H9 (cell line): ENCODE measurements around the gene PMIS2. TPM values are rescaled to one million over a fixed set of nuclear protein-coding genes. Genes with fewer than 3 reads are reported as not detected.

Experiments used
- DNase-seq: peaks from one replicate; pipeline ENCODE4 v3.0.0-alpha.2; 2017
- H2AFZ ChIP-seq: one replicate; pipeline ENCODE4 v1.6.1; 2013; ENCODE audit warnings: mild to moderate bottlenecking, low read length, control low read depth, moderate library complexity
- H2AK5ac ChIP-seq: 2 replicates; pipeline ENCODE4 v1.6.1; 2013; ENCODE audit warnings: low read length, control low read depth, mixed read lengths; ENCODE audit not compliant: insufficient read length
- H2BK120ac ChIP-seq: one replicate; pipeline ENCODE4 v1.6.1; 2013; ENCODE audit warnings: low read depth, mild to moderate bottlenecking, low read length, control low read depth, inconsistent platforms; ENCODE audit not compliant: poor library complexity, severe bottlenecking
- H2BK12ac ChIP-seq: 2 replicates; pipeline ENCODE4 v1.6.1; 2013; ENCODE audit warnings: low read length, control low read depth, mixed read lengths, low read depth; ENCODE audit not compliant: insufficient read length
- H2BK15ac ChIP-seq: 2 replicates; pipeline ENCODE4 v1.6.1; 2013; ENCODE audit warnings: low read depth, low read length, control low read depth
- H2BK20ac ChIP-seq: one replicate; pipeline ENCODE4 v1.6.1; 2013; ENCODE audit warnings: low read depth, mild to moderate bottlenecking, low read length, control low read depth, inconsistent platforms; ENCODE audit not compliant: poor library complexity, severe bottlenecking
- H2BK5ac ChIP-seq: 2 replicates; pipeline ENCODE4 v1.6.1; 2013; ENCODE audit warnings: low read length, control low read depth, mixed read lengths; ENCODE audit not compliant: insufficient read length
- H3K14ac ChIP-seq: 2 replicates; pipeline ENCODE4 v1.6.1; 2013; ENCODE audit warnings: low read length, control low read depth; ENCODE audit not compliant: insufficient read depth
- H3K18ac ChIP-seq: 2 replicates; pipeline ENCODE4 v1.6.1; 2013; ENCODE audit warnings: low read depth, mild to moderate bottlenecking, mixed read lengths, low read length, control low read depth; ENCODE audit not compliant: insufficient read length
- H3K23ac ChIP-seq: 2 replicates; pipeline ENCODE4 v1.6.1; 2013; ENCODE audit warnings: low read length, control low read depth, mixed read lengths, low read depth; ENCODE audit not compliant: insufficient read length
- H3K23me2 ChIP-seq: 2 replicates; pipeline ENCODE4 v1.6.1; 2013; ENCODE audit warnings: low read depth, mild to moderate bottlenecking, mixed read lengths, low read length, control low read depth; ENCODE audit not compliant: insufficient read length, poor library complexity, severe bottlenecking
- H3K27ac ChIP-seq: 2 replicates; pipeline ENCODE4 v1.5.1; 2013; ENCODE audit warnings: low read length, control low read depth, mixed read lengths, low read depth; ENCODE audit not compliant: insufficient read length
- H3K27me3 ChIP-seq: 2 replicates; pipeline ENCODE4 v1.6.1; 2013; ENCODE audit warnings: low read length, control low read depth, inconsistent platforms; ENCODE audit not compliant: insufficient read depth
- H3K4ac ChIP-seq: 2 replicates; pipeline ENCODE4 v1.6.1; 2013; ENCODE audit warnings: low read depth, mild to moderate bottlenecking, control low read depth, inconsistent platforms, low read length, moderate library complexity
- H3K4me1 ChIP-seq: 2 replicates; pipeline ENCODE4 v1.6.1; 2013; ENCODE audit warnings: low read length, control low read depth, inconsistent platforms; ENCODE audit not compliant: insufficient read depth
- H3K4me2 ChIP-seq: 2 replicates; pipeline ENCODE4 v1.6.1; 2013; ENCODE audit warnings: low read length, control low read depth, mixed read lengths; ENCODE audit not compliant: insufficient read length, insufficient read depth
- H3K56ac ChIP-seq: 2 replicates; pipeline ENCODE4 v1.6.1; 2013; ENCODE audit warnings: low read depth, mild to moderate bottlenecking, mixed read lengths, low read length, control low read depth; ENCODE audit not compliant: insufficient read length
- H3K79me1 ChIP-seq: 2 replicates; pipeline ENCODE4 v1.6.1; 2013; ENCODE audit warnings: low read depth, mild to moderate bottlenecking, moderate library complexity, low read length, control low read depth, inconsistent platforms; ENCODE audit not compliant: insufficient read depth, poor library complexity, severe bottlenecking
- H3K79me2 ChIP-seq: 2 replicates; pipeline ENCODE4 v1.6.1; 2013; ENCODE audit warnings: low read length, control low read depth, inconsistent platforms; ENCODE audit not compliant: insufficient read depth
- H3K9ac ChIP-seq: 2 replicates; pipeline ENCODE4 v1.6.1; 2013; ENCODE audit warnings: low read length, control low read depth, mixed read lengths; ENCODE audit not compliant: insufficient read length; ENCODE audit errors: extremely low read depth
- H3K9me3 ChIP-seq: one replicate; pipeline ENCODE4 v1.6.1; 2013; ENCODE audit warnings: low read depth, low read length, inconsistent platforms; ENCODE audit not compliant: control insufficient read depth
- H3T11ph ChIP-seq: one replicate; pipeline ENCODE4 v1.6.1; 2013; ENCODE audit warnings: mild to moderate bottlenecking, low read length, control low read depth, inconsistent platforms
- H4K20me1 ChIP-seq: one replicate; pipeline ENCODE4 v1.6.1; 2013; ENCODE audit not compliant: control insufficient read depth, insufficient read length, insufficient read depth
- H4K5ac ChIP-seq: 2 replicates; pipeline ENCODE4 v1.6.1; 2013; ENCODE audit warnings: low read depth, mild to moderate bottlenecking, mixed read lengths, low read length, control low read depth; ENCODE audit not compliant: insufficient read length
- H4K8ac ChIP-seq: replicated peaks from 2 replicates; pipeline ENCODE4 v1.6.1; 2013; ENCODE audit warnings: low read length, control low read depth, mixed read lengths, low read depth; ENCODE audit not compliant: insufficient read length
- H4K91ac ChIP-seq: 2 replicates; pipeline ENCODE4 v1.6.1; 2013; ENCODE audit warnings: low read depth, mild to moderate bottlenecking, moderate library complexity, mixed read lengths, low read length, control low read depth; ENCODE audit not compliant: insufficient read length
- H3K27ac Mint-ChIP-seq, 3 experiments: 2 replicates in 2 of 3; 3 replicates in 1 of 3; pipeline ENCODE4 v1.8.0; 2020 to 2021; ENCODE audit warnings: mixed read lengths in 3 of 3, mild to moderate bottlenecking in 1 of 3, moderate library complexity in 1 of 3
- H3K27me3 Mint-ChIP-seq: 2 replicates; pipeline ENCODE4 v1.8.0; 2021; ENCODE audit warnings: low read depth, mild to moderate bottlenecking, moderate library complexity, mixed read lengths
- H3K36me3 Mint-ChIP-seq, 3 experiments: 2 replicates in 2 of 3; 3 replicates in 1 of 3; pipeline ENCODE4 v1.8.0; 2020 to 2021; ENCODE audit warnings: low read depth in 3 of 3, mixed read lengths in 3 of 3; ENCODE audit not compliant: insufficient read depth in 1 of 3
- H3K4me1 Mint-ChIP-seq, 2 experiments: 2 replicates each; pipeline ENCODE4 v1.8.0; 2020; ENCODE audit warnings: mixed read lengths in 2 of 2
- H3K4me3 Mint-ChIP-seq, 2 experiments: 2 replicates in 1 of 2; 3 replicates in 1 of 2; pipeline ENCODE4 v1.8.0; 2020 to 2021; ENCODE audit warnings: mild to moderate bottlenecking in 2 of 2, mixed read lengths in 2 of 2, moderate library complexity in 1 of 2
- H3K9me3 Mint-ChIP-seq, 2 experiments: 2 replicates in 1 of 2; 3 replicates in 1 of 2; pipeline ENCODE4 v1.8.0; 2020; ENCODE audit warnings: mild to moderate bottlenecking in 2 of 2, mixed read lengths in 2 of 2, moderate library complexity in 1 of 2
- WGBS: extraction: QIAGEN DNeasy Blood & Tissue Kit; methylation state at CpG from one replicate; pipeline ENCODE4 v1.1.7; 2013; ENCODE audit warnings: missing lambda C conversion rate, low lambda C conversion rate, mixed read lengths; ENCODE audit not compliant: insufficient read length; ENCODE audit errors: extremely low coverage; 5-methylcytosine and 5-hydroxymethylcytosine counted together
- total RNA-seq: library from RNA; stranded (reverse); gene quantifications from 2 replicates; pipeline ENCODE4 v1.2.1, GENCODE V29; 2021
- TF ChIP-seq, protein P1 (sequence below): fragments of 200-600 bp; sonication (generic); conservative IDR thresholded peaks from 3 replicates; pipeline ENCODE4 v1.8.0; 2021; ENCODE audit warnings: antibody characterized with exemption, mild to moderate bottlenecking

The PMIS2 gene
- total RNA-seq, 1 experiment from 2014 or later, result not detected

DNA sequence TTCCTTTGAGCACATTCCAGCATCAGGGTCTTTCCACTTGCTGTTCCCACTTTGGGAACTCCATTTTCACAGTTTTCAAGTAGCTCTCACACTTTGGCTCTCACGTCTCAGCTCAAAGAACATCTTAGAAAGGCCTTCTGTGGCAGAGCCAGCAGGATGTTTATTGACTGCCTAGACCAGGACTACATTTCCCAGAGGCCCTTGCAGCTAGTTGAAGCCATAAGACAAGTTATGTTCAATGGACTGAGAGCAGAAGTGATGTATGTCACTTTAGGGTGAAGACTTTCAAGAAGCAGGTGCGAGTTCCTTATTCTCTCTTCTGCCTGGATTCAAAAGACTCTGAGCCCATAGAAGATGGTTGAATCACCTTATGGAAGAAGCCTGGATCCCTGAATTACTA, 22.3 kb downstream of the PMIS2 start:
- Histone ChIP-seq H2BK5ac (no peak overlapping the region), H2BK12ac (no peak overlapping the region), H2BK20ac (no peak overlapping the region), H3K4ac (no peak overlapping the region), H3K9me3 (peaks cover 12% of the 10 kb centered on the region), H3K18ac (no peak overlapping the region), H3K4me2 (no peak overlapping the region), H2AFZ (no peak overlapping the region), H3K56ac (no peak overlapping the region), H4K91ac (no peak overlapping the region), H2AK5ac (no peak overlapping the region), H3K79me2 (no peaks in the 10 kb centered on the region), H3K23ac (no peak overlapping the region), H4K20me1 (no peaks in the 10 kb centered on the region), H3K14ac (no peak overlapping the region), H3T11ph (no peak overlapping the region), H3K27ac (no peak overlapping the region), H3K9ac (no peak overlapping the region), H4K5ac (no peak overlapping the region), H3K4me1 (no peaks in the 10 kb centered on the region), H3K79me1 (no peaks in the 10 kb centered on the region), H3K23me2 (peaks cover 5% of the 10 kb centered on the region), H3K27me3 (no peaks in the 10 kb centered on the region), H2BK15ac (no peak overlapping the region), H4K8ac (no peak overlapping the region), H2BK120ac (no peak overlapping the region)
- peaks cover 4 to 7% (median 5%) of the 10 kb centered on the region in 3 experiments; a peak in 5 of 7 replicates for H3K36me3 Mint-ChIP-seq
- no CpG with 5 or more reads among the region's 2 CpGs for WGBS
- H3K4me1 Mint-ChIP-seq, result peaks cover 5% of the 10 kb centered on the region in 2 experiments
- TF ChIP-seq, protein P1, sequence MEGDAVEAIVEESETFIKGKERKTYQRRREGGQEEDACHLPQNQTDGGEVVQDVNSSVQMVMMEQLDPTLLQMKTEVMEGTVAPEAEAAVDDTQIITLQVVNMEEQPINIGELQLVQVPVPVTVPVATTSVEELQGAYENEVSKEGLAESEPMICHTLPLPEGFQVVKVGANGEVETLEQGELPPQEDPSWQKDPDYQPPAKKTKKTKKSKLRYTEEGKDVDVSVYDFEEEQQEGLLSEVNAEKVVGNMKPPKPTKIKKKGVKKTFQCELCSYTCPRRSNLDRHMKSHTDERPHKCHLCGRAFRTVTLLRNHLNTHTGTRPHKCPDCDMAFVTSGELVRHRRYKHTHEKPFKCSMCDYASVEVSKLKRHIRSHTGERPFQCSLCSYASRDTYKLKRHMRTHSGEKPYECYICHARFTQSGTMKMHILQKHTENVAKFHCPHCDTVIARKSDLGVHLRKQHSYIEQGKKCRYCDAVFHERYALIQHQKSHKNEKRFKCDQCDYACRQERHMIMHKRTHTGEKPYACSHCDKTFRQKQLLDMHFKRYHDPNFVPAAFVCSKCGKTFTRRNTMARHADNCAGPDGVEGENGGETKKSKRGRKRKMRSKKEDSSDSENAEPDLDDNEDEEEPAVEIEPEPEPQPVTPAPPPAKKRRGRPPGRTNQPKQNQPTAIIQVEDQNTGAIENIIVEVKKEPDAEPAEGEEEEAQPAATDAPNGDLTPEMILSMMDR, result no peak
- H3K27ac Mint-ChIP-seq, result no peak overlapping the region
- no peak for DNase-seq
- H3K9me3 Mint-ChIP-seq, result peaks cover 28 to 36% of the 10 kb centered on the region in 2 experiments
- H3K27me3 Mint-ChIP-seq, result peaks cover 25% of the 10 kb centered on the region
- H3K4me3 Mint-ChIP-seq, result no peak overlapping the region
